GM12891 (cell line): ENCODE measurements around the gene YTHDF1.

Experiments
- PAX5 ChIP-seq: IDR thresholded peaks from 2 replicates; pipeline ENCODE4 v1.6.1; 2011; ENCODE audit warnings: low read length, moderate library complexity, mild to moderate bottlenecking; ENCODE audit not compliant: insufficient read depth, severe bottlenecking
- POLR2A ChIP-seq: IDR thresholded peaks from 2 replicates; pipeline ENCODE4 v1.6.1; 2011; ENCODE audit warnings: low read depth, low read length, control low read depth
- POLR2AphosphoS5 ChIP-seq: IDR thresholded peaks from 2 replicates; pipeline ENCODE4 v1.6.1; 2011; ENCODE audit warnings: low read depth, low read length, control low read depth
- SPI1 ChIP-seq: IDR thresholded peaks from 2 replicates; pipeline ENCODE4 v1.6.1; 2011; ENCODE audit warnings: low read depth, low read length, control low read depth

- TF ChIP-seq POLR2A (no peak), POLR2AphosphoS5 (no peak), SPI1 (no peak), PAX5 (no peak)
These were observed 60.4 kb downstream of the YTHDF1 start for GRCh38 chr20:63155266-63156165.
